ENCODE data around the gene BTBD8. TPM values are rescaled to one million over a fixed set of nuclear protein-coding genes. Genes with fewer than 3 reads are reported as not detected.

The BTBD8 gene
- 10 to 100 TPM in 1 of 4 donors, 1 to 10 TPM in 3; 3.7 to 15.2 (median 4.5) TPM for total RNA-seq

GRCh38 chr1:92080128-92080985 lies at the start of gene BTBD8:
BTBD8 (plus strand) TSS chr1:92080345; CDS start chr1:92080572, 227 bp downstream.
- H3K4me1 ChIP-seq: no peaks in the 10 kb centered on the region
- no peaks in the 10 kb centered on the region for H3K27me3 ChIP-seq
- peak within 1 kb of the TSS; percentile 84 to 87 for H3K27ac ChIP-seq
- intact Hi-C loops (cut with DNase I; ENCODE audit: low total_unique reads): no loop called here
- no peaks in the 10 kb centered on the region for H3K9me3 ChIP-seq
- no peaks in the 10 kb centered on the region for H3K36me3 ChIP-seq
- H3K4me3 ChIP-seq: peak within 1 kb of the TSS; percentile 66 to 67
- peak; percentile 46 to 65 for TF ChIP-seq POLR2A (IDR thresholded peaks at IDR 0.05)
- peak in 2 of 4 experiments; percentile 5 to 13 for TF ChIP-seq CTCF (IDR thresholded peaks at IDR 0.05)
- DNase-seq: peak; percentile 87 to 91

GRCh38 chr1:92030656-92031107 lies 49.5 kb upstream of the BTBD8 start:
- Histone ChIP-seq H3K4me1 (no peaks in the 10 kb centered on the region), H3K27me3 (no peaks in the 10 kb centered on the region), H3K36me3 (no peaks in the 10 kb centered on the region), H3K27ac (no peak overlapping the region), H3K4me3 (no peak overlapping the region), H3K9me3 (no peaks in the 10 kb centered on the region)
- intact Hi-C loops (cut with DNase I; ENCODE audit: low total_unique reads): no loop called here
- DNase-seq: no peak
- TF ChIP-seq CTCF (IDR thresholded peaks at IDR 0.05): no peak
- TF ChIP-seq POLR2A (IDR thresholded peaks at IDR 0.05): no peak

GRCh38 chr1:92031281-92032110 lies 48.6 kb upstream of the BTBD8 start:
- Histone ChIP-seq H3K27me3 (no peaks in the 10 kb centered on the region), H3K36me3 (no peaks in the 10 kb centered on the region), H3K27ac (no peak overlapping the region), H3K4me3 (no peak overlapping the region), H3K4me1 (no peaks in the 10 kb centered on the region), H3K9me3 (no peaks in the 10 kb centered on the region)
- no peak for DNase-seq
- intact Hi-C loops (cut with DNase I; ENCODE audit: low total_unique reads): no loop called here
- TF ChIP-seq CTCF (IDR thresholded peaks at IDR 0.05) (no peak), POLR2A (IDR thresholded peaks at IDR 0.05) (no peak)

GRCh38 chr1:92037400-92037799 lies 42.7 kb upstream of the BTBD8 start:
- TF ChIP-seq POLR2A (IDR thresholded peaks at IDR 0.05) (no peak), CTCF (IDR thresholded peaks at IDR 0.05) (no peak)
- H3K9me3 ChIP-seq: no peaks in the 10 kb centered on the region
- H3K4me1 ChIP-seq: no peaks in the 10 kb centered on the region
- no peak for DNase-seq
- intact Hi-C loops (cut with DNase I; ENCODE audit: low total_unique reads): no loop called here
- no peak overlapping the region for H3K27ac ChIP-seq
- H3K36me3 ChIP-seq: no peaks in the 10 kb centered on the region
- no peaks in the 10 kb centered on the region for H3K27me3 ChIP-seq
- no peak overlapping the region for H3K4me3 ChIP-seq
